Measurements from ENCODE around the gene MZT1.

Gene MZT1

DNA sequence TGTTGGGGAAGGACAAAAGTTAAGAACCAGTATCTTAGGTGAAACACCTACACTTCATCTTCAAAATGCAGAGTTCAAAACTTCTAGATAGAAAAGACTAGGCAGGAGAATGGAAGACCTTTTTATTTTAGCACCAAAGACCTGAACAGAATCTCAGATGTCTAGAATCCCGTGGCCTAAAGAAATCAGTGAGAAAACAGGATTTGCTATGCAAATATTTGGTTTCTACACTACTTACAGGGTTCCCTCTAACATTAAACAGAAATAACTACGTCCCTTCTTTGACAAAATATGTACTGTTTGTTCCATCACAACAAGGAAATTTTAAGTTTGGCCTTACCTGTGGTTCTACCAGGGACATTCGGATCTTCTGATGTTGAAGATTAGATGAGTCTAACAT lies 32.8 kb upstream of the MZT1 start:
- DNase-seq, result no peak
- no peak overlapping the region for H3K27ac ChIP-seq (ENCODE audit: low read length)
- H3K9ac ChIP-seq (ENCODE audit: low read depth, low read length), result no peak overlapping the region
- H3K4me2 ChIP-seq (ENCODE audit: insufficient read depth, low read length), result no peak overlapping the region
- peaks cover 92% of the 10 kb centered on the region for H3K36me3 ChIP-seq (ENCODE audit: insufficient read depth, low read length)
- H3K79me2 ChIP-seq (ENCODE audit: insufficient read depth, low read length), result no peaks in the 10 kb centered on the region
- no peak for TF ChIP-seq EZH2 (IDR thresholded peaks at IDR 0.05; ENCODE audit: borderline replicate concordance, low read depth, low read length, severe bottlenecking)
- TF ChIP-seq, protein P1, sequence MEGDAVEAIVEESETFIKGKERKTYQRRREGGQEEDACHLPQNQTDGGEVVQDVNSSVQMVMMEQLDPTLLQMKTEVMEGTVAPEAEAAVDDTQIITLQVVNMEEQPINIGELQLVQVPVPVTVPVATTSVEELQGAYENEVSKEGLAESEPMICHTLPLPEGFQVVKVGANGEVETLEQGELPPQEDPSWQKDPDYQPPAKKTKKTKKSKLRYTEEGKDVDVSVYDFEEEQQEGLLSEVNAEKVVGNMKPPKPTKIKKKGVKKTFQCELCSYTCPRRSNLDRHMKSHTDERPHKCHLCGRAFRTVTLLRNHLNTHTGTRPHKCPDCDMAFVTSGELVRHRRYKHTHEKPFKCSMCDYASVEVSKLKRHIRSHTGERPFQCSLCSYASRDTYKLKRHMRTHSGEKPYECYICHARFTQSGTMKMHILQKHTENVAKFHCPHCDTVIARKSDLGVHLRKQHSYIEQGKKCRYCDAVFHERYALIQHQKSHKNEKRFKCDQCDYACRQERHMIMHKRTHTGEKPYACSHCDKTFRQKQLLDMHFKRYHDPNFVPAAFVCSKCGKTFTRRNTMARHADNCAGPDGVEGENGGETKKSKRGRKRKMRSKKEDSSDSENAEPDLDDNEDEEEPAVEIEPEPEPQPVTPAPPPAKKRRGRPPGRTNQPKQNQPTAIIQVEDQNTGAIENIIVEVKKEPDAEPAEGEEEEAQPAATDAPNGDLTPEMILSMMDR (IDR thresholded peaks at IDR 0.05; ENCODE audit: borderline replicate concordance, extremely low read depth, low read length, poor library complexity, severe bottlenecking), result no peak
- no peak overlapping the region for H2AFZ ChIP-seq (ENCODE audit: low read depth, low read length)
- no peak for ATAC-seq (ENCODE audit: insufficient read depth, low read depth)
- no peak overlapping the region for H3K4me3 ChIP-seq (ENCODE audit: low read depth in 1 of 2, low read length in 2 of 2)
- H4K20me1 ChIP-seq (ENCODE audit: insufficient read depth, low read length), result 0 out of 2 replicates have a peak, but pooled peaks cover 3% of the 10 kb centered on the region
- H3K4me1 ChIP-seq (ENCODE audit: insufficient read depth, low read length), result no peaks in the 10 kb centered on the region
- H3K27me3 ChIP-seq (ENCODE audit: insufficient read depth, low read length, poor library complexity), result no peaks in the 10 kb centered on the region
- no peaks in the 10 kb centered on the region for H3K9me3 ChIP-seq (ENCODE audit: insufficient read depth, low read length, severe bottlenecking)

DNA sequence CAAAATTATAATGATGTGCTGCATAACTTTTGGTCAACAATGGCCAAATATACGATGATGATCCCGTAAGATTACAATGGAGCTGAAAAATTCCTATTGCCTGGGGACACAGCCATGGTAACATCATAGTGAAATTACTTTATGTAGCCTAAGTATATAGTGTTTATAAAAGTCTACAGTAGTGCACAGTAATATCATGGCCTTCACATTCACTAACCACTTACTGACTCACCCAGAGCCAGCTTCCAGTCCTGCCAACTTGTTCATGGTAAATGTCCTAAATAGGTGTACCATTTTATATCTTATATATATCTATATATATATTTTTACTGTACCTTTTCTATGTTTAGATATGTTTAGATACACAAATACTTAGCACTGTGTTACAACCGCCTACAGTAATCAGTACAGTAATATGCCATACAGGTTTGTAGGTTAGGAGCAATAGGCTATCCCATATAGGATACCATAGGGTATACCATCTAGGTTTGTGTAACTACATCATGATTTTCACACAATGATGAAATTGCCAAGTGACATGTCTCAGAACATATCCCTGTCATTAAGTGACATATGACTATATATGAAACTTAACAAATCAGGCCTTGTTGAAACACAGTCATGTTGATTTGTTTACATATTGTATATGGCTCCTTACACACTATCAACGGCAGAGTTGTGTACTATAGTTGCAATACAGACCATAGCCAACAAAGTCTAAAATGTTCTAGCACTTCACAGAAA lies 30.5 kb upstream of the MZT1 start:
- Histone ChIP-seq H3K9me3 (ENCODE audit: insufficient read depth, low read length, severe bottlenecking) (no peaks in the 10 kb centered on the region), H3K9ac (ENCODE audit: low read depth, low read length) (no peak overlapping the region), H3K4me3 (ENCODE audit: low read depth in 1 of 2, low read length in 2 of 2) (no peak overlapping the region), H3K4me2 (ENCODE audit: insufficient read depth, low read length) (no peak overlapping the region), H2AFZ (ENCODE audit: low read depth, low read length) (no peak overlapping the region), H3K79me2 (ENCODE audit: insufficient read depth, low read length) (no peaks in the 10 kb centered on the region), H3K4me1 (ENCODE audit: insufficient read depth, low read length) (no peaks in the 10 kb centered on the region), H3K27me3 (ENCODE audit: insufficient read depth, low read length, poor library complexity) (no peaks in the 10 kb centered on the region), H4K20me1 (ENCODE audit: insufficient read depth, low read length) (0 out of 2 replicates have a peak, but pooled peaks cover 3% of the 10 kb centered on the region), H3K27ac (ENCODE audit: low read length) (no peak overlapping the region), H3K36me3 (ENCODE audit: insufficient read depth, low read length) (peaks cover 93% of the 10 kb centered on the region)
- TF ChIP-seq, protein P1 (IDR thresholded peaks at IDR 0.05; ENCODE audit: borderline replicate concordance, extremely low read depth, low read length, poor library complexity, severe bottlenecking), result no peak
- no peak for TF ChIP-seq EZH2 (IDR thresholded peaks at IDR 0.05; ENCODE audit: borderline replicate concordance, low read depth, low read length, severe bottlenecking)
- ATAC-seq (ENCODE audit: insufficient read depth, low read depth), result peak; percentile 18; the same call in 1 of the 3 replicates
- no peak for DNase-seq

DNA sequence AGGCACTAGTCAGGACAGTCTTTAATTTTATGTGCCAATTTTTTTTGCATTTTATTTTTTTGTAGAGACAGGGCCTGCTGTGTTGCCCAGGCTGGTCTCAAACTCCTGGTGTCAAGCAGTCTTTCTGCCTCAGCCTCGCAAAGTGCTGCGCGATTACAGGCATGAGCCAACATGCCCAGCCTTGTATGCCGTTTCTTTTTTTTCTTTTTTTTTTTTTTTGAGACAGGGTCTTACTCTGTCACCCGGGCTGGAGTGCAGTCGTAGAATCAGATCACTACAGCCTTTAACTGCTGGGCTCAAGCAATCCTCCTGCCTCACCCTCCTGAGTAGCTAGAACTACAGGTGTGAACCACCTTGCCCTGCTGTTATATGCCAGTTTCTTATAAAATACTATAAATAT lies 26.7 kb upstream of the MZT1 start:
- TF ChIP-seq, protein P1 (IDR thresholded peaks at IDR 0.05; ENCODE audit: borderline replicate concordance, extremely low read depth, low read length, poor library complexity, severe bottlenecking), result no peak
- no peak for TF ChIP-seq EZH2 (IDR thresholded peaks at IDR 0.05; ENCODE audit: borderline replicate concordance, low read depth, low read length, severe bottlenecking)
- Histone ChIP-seq H3K79me2 (ENCODE audit: insufficient read depth, low read length) (peaks cover 22% of the 10 kb centered on the region), H2AFZ (ENCODE audit: low read depth, low read length) (no peak overlapping the region), H4K20me1 (ENCODE audit: insufficient read depth, low read length) (peaks cover 6% of the 10 kb centered on the region), H3K27ac (ENCODE audit: low read length) (no peak overlapping the region), H3K9ac (ENCODE audit: low read depth, low read length) (no peak overlapping the region), H3K36me3 (ENCODE audit: insufficient read depth, low read length) (peaks cover 92% of the 10 kb centered on the region), H3K4me3 (ENCODE audit: low read depth in 1 of 2, low read length in 2 of 2) (no peak overlapping the region), H3K27me3 (ENCODE audit: insufficient read depth, low read length, poor library complexity) (no peaks in the 10 kb centered on the region), H3K4me1 (ENCODE audit: insufficient read depth, low read length) (no peaks in the 10 kb centered on the region), H3K4me2 (ENCODE audit: insufficient read depth, low read length) (no peak overlapping the region), H3K9me3 (ENCODE audit: insufficient read depth, low read length, severe bottlenecking) (no peaks in the 10 kb centered on the region)
- ATAC-seq (ENCODE audit: insufficient read depth, low read depth) (no peak), DNase-seq (no peak)

All from DND-41 (cell line).